ENCODE measurements around the gene CLSTN3. TPM values are rescaled to one million over a fixed set of nuclear protein-coding genes. Genes with fewer than 3 reads are reported as not detected.
A peak's percentile ranks its signal among the peaks of the same experiment; 100 is the strongest.

The CLSTN3 gene
- total RNA-seq, 1 experiment from 2014 or later: 5.2 TPM

GRCh38 chr12:7146906-7147305, 16.7 kb downstream of the CLSTN3 start:
- no peak for DNase-seq (ENCODE audit: extremely low read depth, low read depth)

- no peak for DNase-seq (ENCODE audit: extremely low read depth, low read depth)
Measured at GRCh38 chr12:7150356-7150755, 20.2 kb downstream of the CLSTN3 start.

- DNase-seq (ENCODE audit: extremely low read depth, low read depth): no peak
Measured at GRCh38 chr12:7150841-7151240, 20.7 kb downstream of the CLSTN3 start.

GRCh38 chr12:7151532-7151931, 21.4 kb downstream of the CLSTN3 start:
- DNase-seq (ENCODE audit: extremely low read depth, low read depth): no peak

- DNase-seq (ENCODE audit: extremely low read depth, low read depth): no peak
Measured at GRCh38 chr12:7152818-7153217, 22.6 kb downstream of the CLSTN3 start.

- DNase-seq (ENCODE audit: extremely low read depth, low read depth): no peak
Measured at GRCh38 chr12:7154042-7154441, 23.9 kb downstream of the CLSTN3 start.

GRCh38 chr12:7154901-7155470, 24.8 kb downstream of the CLSTN3 start:
- DNase-seq (ENCODE audit: extremely low read depth, low read depth): no peak

GRCh38 chr12:7155471-7156034, 25.4 kb downstream of the CLSTN3 start:
- no peak for DNase-seq (ENCODE audit: extremely low read depth, low read depth)

- DNase-seq (ENCODE audit: extremely low read depth, low read depth): no peak
Measured at GRCh38 chr12:7156259-7157197, 26.4 kb downstream of the CLSTN3 start.

- DNase-seq (ENCODE audit: extremely low read depth, low read depth): no peak
Measured at GRCh38 chr12:7157391-7157790, 27.2 kb downstream of the CLSTN3 start.

- DNase-seq (ENCODE audit: extremely low read depth, low read depth): no peak
Measured at GRCh38 chr12:7158781-7159609, 28.8 kb downstream of the CLSTN3 start.

- DNase-seq (ENCODE audit: extremely low read depth, low read depth): no peak
Measured at GRCh38 chr12:7160183-7160582, 30.0 kb downstream of the CLSTN3 start.

- no peak for DNase-seq (ENCODE audit: extremely low read depth, low read depth)
Measured at GRCh38 chr12:7161327-7161726, 31.2 kb downstream of the CLSTN3 start.

- DNase-seq (ENCODE audit: extremely low read depth, low read depth): no peak
Measured at GRCh38 chr12:7161811-7162210, 31.6 kb downstream of the CLSTN3 start.

- DNase-seq (ENCODE audit: extremely low read depth, low read depth): peak; percentile 12
Measured at GRCh38 chr12:7162691-7163114, 32.5 kb downstream of the CLSTN3 start.

GRCh38 chr12:7169951-7170350, 39.8 kb downstream of the CLSTN3 start:
- DNase-seq (ENCODE audit: extremely low read depth, low read depth): no peak

GRCh38 chr12:7171854-7172253, 41.7 kb downstream of the CLSTN3 start:
- DNase-seq (ENCODE audit: extremely low read depth, low read depth): no peak

- no peak for DNase-seq (ENCODE audit: extremely low read depth, low read depth)
Measured at GRCh38 chr12:7175493-7175892, 45.3 kb downstream of the CLSTN3 start.

- no peak for DNase-seq (ENCODE audit: extremely low read depth, low read depth)
Measured at GRCh38 chr12:7176595-7176994, 46.4 kb downstream of the CLSTN3 start.

- no peak for DNase-seq (ENCODE audit: extremely low read depth, low read depth)
Measured at GRCh38 chr12:7178481-7178880, 48.3 kb downstream of the CLSTN3 start.

- DNase-seq (ENCODE audit: extremely low read depth, low read depth): no peak
Measured at GRCh38 chr12:7180685-7181084, 50.5 kb downstream of the CLSTN3 start.
